ENCODE measurements around the gene ECI2.
"Not testable (repeated sequence)": the region's sequence is repeated elsewhere in the genome, so short reads cannot be mapped to it uniquely, and the experiment has no call there.

The ECI2 gene

DNA sequence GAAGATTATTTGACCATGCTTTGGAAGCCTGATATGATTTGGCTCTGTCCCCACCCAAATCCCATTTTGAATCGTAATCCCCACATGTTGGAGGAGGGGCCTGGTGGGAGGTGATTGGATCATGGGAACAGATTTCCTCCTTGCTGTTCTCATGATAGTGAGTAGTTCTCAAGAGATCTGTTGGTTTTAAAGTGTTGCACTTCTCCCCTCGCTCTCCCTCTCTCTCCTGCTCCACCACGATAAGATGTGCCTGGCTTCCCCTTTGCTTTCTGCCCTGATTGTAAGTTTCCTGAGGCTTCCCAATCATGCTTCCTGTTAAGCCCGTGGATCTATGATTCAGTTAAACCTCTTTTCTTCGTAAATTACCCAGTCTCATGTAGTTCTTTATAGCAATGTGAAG lies 34.7 kb downstream of the ECI2 start:
- no peak for DNase-seq

DNA sequence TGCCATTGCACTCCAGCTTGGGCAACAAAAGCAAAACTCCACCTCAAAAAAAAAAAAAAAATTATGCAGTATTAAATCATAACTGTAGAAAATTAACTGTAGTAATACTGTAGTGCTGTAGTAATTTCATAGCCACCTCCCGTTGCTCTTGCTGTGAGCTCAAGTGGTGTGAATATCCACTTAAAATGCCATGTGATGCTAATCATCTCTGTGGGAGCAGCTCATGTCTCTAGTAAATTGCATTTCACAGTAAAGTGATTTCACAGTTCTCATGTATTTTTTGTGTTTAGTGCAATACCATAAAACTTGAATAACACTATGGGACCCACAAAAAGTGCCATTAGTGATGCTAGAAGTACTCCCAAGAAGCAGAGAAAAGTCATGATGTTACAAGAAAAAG lies 42.1 kb downstream of the ECI2 start:
- no peak for DNase-seq

DNA sequence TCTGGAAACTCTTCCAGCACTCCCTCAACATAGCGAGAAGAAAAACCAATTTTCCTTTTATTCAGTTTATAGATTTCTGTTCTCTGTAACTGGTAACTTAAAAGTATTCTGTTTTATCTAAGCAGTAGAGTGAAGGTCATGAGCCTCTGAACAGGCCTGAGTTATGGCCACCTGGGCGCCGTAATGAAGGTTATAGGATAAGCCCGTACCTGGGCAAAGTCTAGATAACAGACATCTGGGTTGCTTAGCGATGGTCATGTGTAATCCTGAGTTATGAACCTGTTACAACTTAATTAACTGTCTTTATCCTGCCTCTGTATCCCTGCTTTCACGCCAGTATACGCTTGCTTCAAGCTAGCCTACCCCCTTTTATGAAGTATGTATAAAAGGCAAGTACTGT lies 43.4 kb downstream of the ECI2 start:
- DNase-seq = no peak

DNA sequence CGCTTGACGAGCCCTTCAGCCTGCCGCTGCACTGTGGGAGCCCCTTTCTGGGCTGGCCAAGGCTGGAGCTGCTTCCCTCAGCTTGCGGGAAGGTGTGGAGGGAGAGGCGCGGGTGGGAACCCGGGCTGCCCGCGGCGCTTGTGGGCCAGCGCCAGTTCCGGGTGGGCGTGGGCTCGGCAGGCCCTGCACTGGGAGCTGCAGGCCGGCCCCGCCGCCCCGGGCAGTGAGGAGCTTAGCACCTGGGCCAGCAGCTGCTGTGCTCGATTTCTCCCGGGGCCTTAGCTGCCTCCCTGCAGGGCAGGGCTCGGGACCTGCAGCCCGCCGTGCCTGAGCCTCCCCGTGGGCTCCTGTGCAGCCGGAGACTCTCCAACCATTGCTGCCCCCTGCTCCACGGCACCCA lies 45.3 kb downstream of the ECI2 start:
- not testable (repeated sequence) for DNase-seq

DNA sequence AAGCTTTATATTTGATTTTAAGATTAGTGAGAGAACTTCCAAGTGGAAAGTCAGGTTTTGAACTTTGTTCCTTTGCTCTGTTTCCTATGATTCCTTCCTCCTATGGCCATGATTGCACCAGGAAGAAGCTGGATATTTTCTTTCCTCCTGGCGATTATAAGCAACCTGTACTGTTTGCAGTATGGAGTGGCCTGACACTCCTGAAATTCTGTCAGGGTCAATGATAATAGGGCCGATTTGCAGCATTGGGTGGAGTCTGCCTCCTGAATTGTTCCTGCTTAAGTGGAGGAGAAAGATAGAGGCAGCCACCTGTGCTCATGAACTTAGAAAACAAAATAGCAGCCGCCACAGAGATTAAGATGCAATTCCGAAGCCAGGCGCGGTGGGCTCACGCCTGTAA lies 46.7 kb downstream of the ECI2 start:
- DNase-seq = no peak

DNA sequence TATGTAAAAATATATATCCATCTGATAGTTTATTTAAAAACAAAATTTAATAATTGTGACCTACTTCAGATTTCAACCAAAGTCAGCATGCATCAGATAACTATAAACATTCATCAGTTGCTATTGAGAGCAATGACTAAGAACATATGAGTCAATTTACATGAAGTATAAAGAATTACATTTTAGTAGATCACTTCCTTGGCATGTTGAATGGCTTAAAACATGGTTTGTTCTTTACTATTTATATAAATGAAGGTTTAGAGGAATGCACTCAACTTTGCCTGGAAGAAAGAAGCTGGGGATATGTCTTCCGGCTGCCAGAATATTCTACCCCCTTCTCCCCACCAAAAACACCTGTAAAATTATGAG lies 50.1 kb downstream of the ECI2 start:
- DNase-seq = no peak

DNA sequence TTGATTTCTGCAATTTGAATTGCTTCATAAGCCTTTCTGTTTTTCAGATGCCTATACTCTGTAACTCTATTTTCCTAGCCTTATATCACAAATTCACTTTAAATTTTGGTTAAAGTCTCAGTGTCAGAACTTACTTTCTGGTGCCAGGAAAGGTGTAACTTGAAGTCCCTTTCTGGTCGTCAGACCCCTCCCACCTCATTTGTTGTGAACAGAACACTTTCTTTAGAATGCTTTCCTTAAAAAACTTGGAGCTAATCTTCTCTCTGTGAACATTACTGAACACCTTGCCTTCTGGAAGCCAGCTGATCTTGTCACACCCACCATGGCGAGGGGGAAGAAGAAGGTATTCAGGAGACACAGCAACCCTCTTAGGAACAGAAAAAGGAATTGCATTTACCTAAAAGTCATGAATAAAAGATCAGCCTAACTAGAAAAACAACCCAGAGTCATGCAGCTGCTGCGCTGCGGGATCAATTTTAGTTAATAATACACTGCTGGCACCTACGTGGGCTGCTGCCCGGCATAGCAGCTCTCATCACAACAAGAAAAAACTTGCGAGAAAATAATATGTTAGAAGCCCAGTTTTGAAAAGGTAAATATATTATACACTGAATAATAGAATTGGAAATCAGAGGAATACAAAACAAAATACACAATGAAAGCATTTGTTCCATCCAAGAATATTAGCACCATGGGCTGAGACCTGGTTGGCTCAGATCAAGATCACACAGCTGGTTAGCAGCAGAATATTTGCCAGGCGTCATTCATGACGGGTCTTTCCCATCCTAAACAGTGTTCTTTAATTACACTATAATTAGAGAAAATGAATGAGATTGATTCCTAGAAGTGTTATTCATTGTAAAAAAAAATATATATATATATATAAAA lies 50.7 kb downstream of the ECI2 start:
- DNase-seq = peak; percentile 29

DNA sequence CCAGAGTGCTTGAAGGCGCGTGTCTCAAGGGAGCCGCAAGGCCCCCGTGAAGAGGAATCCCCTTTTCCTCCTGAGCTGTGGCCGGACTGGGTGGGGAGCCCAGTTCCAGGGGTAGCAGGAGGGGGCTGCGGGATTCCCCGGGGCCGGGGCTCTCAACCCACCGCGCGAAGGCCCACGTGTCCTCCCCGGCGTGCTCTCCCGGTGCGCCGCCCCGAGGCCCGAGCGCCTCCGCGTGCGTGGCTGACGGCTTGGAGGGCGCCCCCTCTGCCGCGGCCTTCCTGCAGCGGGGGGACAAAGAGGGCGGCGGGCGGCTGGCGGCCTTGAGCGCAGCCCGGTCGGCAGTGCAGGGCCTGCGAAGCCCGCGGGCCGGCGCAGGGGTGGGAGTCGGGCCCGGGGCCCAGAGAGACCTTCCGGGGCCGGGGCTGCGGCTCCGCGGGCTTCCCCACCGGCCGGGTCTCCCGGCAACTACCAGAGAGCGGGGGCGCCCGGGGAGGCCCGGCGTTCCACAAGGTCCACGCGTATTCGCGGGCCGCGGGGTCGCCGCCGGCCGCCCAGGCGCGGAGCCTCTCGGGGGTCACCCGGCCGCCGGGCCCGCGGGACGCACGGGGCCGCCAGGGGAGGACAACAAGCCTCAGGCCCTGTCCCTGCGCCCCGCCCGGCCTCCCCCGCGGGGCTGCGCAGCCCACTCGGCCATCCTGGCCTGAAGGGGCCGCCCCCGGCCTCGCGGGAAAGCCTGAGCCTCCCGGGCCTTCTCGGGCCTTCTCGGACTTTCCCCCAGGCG lies 56.5 kb downstream of the ECI2 start, which contains the start of gene FAM217A:
Gene FAM217A (minus strand): TSS at position 447 of the 781 bp plus-strand sequence. CDS start 1,723 bp downstream, outside the sequence.
- no peak for DNase-seq

DNA sequence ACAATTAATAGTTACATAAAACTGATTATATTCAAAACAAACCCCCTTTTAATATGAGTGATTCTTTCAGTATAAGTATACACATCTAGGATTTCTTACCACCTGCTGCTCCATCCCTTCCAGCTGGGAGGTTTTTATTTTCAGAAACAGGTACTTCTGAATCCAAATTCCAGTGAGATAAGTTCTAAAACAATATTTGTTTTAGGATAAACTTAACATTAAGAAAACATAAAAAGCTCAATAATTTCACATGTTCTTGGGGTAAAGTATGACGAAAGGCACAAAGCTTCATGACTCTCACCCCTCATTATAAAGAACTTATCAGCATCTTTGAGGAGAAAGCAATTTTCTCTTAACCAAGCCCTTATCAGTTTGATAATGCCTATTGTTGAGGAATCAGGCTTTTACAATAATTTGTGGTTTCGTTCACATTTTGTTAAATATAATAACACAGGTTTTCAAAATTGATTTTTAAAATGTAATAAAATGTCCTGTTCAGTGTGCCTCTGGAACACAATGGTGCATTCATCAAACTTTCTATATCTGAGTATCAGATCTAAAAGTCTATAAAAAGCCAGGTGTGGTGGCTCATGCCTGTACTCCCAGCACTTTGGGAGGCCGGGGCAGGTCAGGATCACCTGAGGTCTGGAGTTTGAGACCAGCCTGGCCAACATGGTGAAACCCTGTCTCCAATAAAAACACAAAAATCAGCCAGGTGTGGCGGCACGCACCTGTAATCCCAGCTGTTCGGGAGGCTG lies 60.7 kb downstream of the ECI2 start:
- DNase-seq = no peak

DNA sequence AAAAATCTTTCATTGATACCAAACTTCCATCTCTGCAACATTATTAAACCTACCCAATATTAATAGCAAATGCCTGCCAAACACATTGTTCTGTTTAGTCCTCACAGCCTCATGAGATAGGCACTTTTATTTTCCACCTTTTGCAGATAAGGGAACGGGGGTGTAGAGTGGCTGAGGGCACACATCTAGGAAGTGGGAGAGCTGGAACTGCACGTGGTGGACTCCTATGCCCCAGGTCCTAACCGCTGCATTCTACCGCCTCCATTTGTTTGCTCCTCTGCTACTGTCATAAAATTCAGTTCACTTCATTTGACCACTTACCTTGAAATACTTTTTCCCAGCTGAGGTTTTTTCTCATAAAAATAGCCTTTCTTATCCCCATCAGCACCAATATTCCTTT lies 64.0 kb downstream of the ECI2 start:
- DNase-seq = no peak

DNA sequence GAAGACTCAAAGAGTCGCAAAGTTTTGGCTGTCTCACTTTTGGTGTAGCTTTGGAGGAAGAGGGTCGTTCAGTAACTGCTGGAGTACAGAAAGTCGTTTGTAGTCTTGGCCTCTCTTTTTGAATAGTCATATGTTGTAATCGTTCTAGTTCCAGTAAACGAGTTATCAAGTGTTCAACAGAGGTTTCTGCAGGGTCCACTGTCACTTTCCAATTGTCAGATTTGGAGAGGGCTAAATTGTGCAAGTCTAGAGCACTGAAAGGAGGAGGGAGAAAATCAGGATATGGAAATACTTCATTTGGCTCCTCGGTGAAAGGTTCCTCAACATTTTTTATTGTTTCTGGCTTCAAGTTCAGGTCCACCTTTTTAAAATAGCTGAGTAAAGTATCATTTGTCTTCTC lies 66.2 kb downstream of the ECI2 start:
- no peak for DNase-seq

DNA sequence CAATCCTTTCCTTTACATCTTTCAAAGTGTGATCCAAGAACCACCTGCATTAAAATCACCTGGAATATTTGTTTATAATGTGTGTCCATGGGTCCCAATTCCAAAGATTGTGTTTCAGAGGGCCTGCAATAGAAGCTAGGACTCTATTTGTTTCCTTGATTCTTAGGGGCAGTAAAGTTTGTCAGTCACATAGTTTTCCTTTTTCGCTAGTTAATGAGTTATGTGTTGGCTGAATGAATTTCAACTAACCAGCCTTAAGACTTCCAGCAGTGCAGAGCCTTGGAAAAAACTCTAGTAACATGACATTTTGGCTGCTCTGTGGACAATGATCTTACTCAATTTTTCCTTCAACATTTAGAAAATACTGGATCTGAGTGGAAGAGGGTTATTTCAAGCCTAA lies 67.7 kb downstream of the ECI2 start:
- DNase-seq = no peak

DNA sequence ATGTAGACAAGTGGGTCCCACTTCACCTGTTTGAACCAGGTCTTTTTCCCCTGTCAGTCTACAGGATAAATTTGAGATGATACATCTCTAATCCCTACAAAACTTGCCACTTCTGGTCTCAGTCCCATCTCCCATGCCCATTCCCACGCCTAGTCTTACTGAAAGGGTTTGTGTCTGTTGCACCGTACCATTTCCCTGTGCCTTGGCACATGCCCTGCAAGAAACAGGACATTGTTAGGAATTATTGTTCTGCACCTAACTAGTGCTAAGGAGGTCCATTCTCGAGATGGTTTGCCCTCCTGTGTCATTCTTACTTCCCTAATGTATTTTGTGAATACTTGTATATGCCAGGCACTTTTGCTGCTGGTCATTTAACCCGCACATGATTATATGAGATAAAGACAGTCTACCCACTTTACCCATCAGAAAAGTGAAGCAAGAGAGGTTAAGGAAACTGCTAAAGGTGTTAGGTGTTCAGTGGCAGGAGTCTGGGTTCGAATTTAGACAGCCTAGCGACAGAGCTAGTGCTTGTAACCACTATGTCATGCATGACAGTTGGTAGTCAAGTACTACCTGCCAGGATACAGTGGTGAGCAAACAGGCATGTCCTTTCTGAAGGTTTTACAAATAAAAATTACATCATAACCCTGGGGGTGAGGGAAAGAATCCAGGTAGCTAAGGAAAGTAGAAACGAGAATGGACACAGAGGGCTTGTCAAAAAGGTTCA lies 69.2 kb downstream of the ECI2 start:
- no peak for DNase-seq
